Endothelial cell of umbilical vein (primary cell): Measurements from ENCODE around the gene KLHL13. TPM values are rescaled to one million over a fixed set of nuclear protein-coding genes. Genes with fewer than 3 reads are reported as not detected.

Experiments
- BruUV-seq: library from RNA; stranded (reverse); fragments of 400-500 nt; replicated peaks from 2 replicates; lab custom pipeline; 2021; lab: Mats Ljungman, UMichigan
- CTCF ChIA-PET: fragments of 300-600, 350-600 bp; sonication (Branson Sonifier 250); formaldehyde crosslinking; loops from one replicate; lab custom pipeline; 2021; ENCODE audit warnings: antibody characterized with exemption, inconsistent platforms; lab: Charles Lee
- POLR2A ChIA-PET: fragments of 300-600, 350-600 bp; sonication (Branson Sonifier 250); formaldehyde crosslinking; loops from one replicate; lab custom pipeline; 2021; ENCODE audit warnings: antibody characterized with exemption, inconsistent platforms; lab: Charles Lee
- DNase-seq: peaks from one replicate; pipeline ENCODE4 v3.0.0-alpha.2; 2011; ENCODE audit warnings: low read depth, low spot score
- FAIRE-seq: peaks from 2 replicates; lab custom pipeline; 2011; peaks lifted over from hg19 to GRCh38; lab: Jason Lieb, UNC
- H2AFZ ChIP-seq: 2 replicates; pipeline ENCODE4 v1.6.0; 2012; ENCODE audit warnings: low read depth, low read length, control low read depth, inconsistent platforms
- H3K27ac ChIP-seq: 2 replicates; pipeline ENCODE4 v1.5.1; 2011; ENCODE audit warnings: low read depth, mild to moderate bottlenecking, control low read depth, low read length, moderate library complexity; ENCODE audit not compliant: insufficient read depth
- H3K27me3 ChIP-seq, 2 experiments: 2 replicates each; pipeline versions ENCODE4 v1.6.0 to v1.6.1; 2011; ENCODE audit warnings: low read length in 2 of 2, mixed read lengths in 1 of 2; ENCODE audit not compliant: control insufficient read depth in 2 of 2, insufficient read depth in 2 of 2
- H3K36me3 ChIP-seq, 2 experiments: 2 replicates in 1 of 2; 3 replicates in 1 of 2; pipeline ENCODE4 v1.5.1; 2011; ENCODE audit warnings: low read length in 2 of 2, mild to moderate bottlenecking in 1 of 2, moderate library complexity in 1 of 2; ENCODE audit not compliant: control insufficient read depth in 2 of 2, insufficient read depth in 2 of 2; ENCODE audit errors: extremely low read depth in 1 of 2
- H3K4me1 ChIP-seq: 3 replicates; pipeline ENCODE4 v1.5.1; 2011; ENCODE audit warnings: mild to moderate bottlenecking, low read length; ENCODE audit not compliant: control insufficient read depth, insufficient read depth; ENCODE audit errors: extremely low read depth
- H3K4me2 ChIP-seq: 2 replicates; pipeline ENCODE4 v1.6.1; 2011; ENCODE audit warnings: low read length, control low read depth, mixed read lengths; ENCODE audit not compliant: insufficient read depth
- H3K4me3 ChIP-seq, 3 experiments: fragments of 200-600 bp in 1 of 3; sonication (generic), shearing (Covaris generic) in 1 of 3; replicated peaks in 1 of 3; 2 replicates each; pipeline ENCODE4 v1.5.1; 2011 to 2016; ENCODE audit warnings: control low read depth in 3 of 3, low read length in 3 of 3, mild to moderate bottlenecking in 2 of 3, inconsistent platforms in 1 of 3, low read depth in 1 of 3, moderate library complexity in 1 of 3; ENCODE audit not compliant: insufficient read depth in 1 of 3
- H3K79me2 ChIP-seq: 2 replicates; pipeline ENCODE4 v1.6.0; 2012; ENCODE audit warnings: low read length, inconsistent platforms; ENCODE audit not compliant: control insufficient read depth, insufficient read depth
- H3K9ac ChIP-seq: replicated peaks from 2 replicates; pipeline ENCODE3; 2011; ENCODE audit warnings: low read length, control low read depth; ENCODE audit not compliant: insufficient read depth; ENCODE audit errors: extremely low read depth
- H3K9me1 ChIP-seq: replicated peaks from 3 replicates; pipeline ENCODE4 v1.6.0; 2011; ENCODE audit warnings: mild to moderate bottlenecking, low read length; ENCODE audit not compliant: control insufficient read depth, insufficient read depth; ENCODE audit errors: extremely low read depth
- H3K9me3 ChIP-seq: replicated peaks from 2 replicates; pipeline ENCODE4 v1.5.1; 2012; ENCODE audit warnings: low read length, inconsistent platforms; ENCODE audit not compliant: control insufficient read depth, insufficient read depth
- H4K20me1 ChIP-seq: replicated peaks from 2 replicates; pipeline ENCODE3; 2011; ENCODE audit warnings: mild to moderate bottlenecking, low read length; ENCODE audit not compliant: control insufficient read depth, insufficient read depth; ENCODE audit errors: extremely low read depth
- EZH2 ChIP-seq: IDR thresholded peaks from 2 replicates; pipeline ENCODE4 v1.6.1; 2012; ENCODE audit warnings: borderline replicate concordance, low read depth, mild to moderate bottlenecking, moderate library complexity, low read length, inconsistent platforms; ENCODE audit not compliant: severe bottlenecking
- FOS ChIP-seq: IDR thresholded peaks from 2 replicates; pipeline ENCODE4 v1.6.1; 2011; ENCODE audit warnings: mild to moderate bottlenecking, low read length, moderate library complexity, borderline replicate concordance; ENCODE audit not compliant: insufficient read depth
- GATA2 ChIP-seq: IDR thresholded peaks from 2 replicates; pipeline ENCODE4 v1.7.0; 2011; ENCODE audit warnings: low read depth, mild to moderate bottlenecking, moderate library complexity, mixed read lengths, low read length; ENCODE audit not compliant: insufficient read length, insufficient read depth
- JUN ChIP-seq: IDR thresholded peaks from 2 replicates; pipeline ENCODE4 v1.6.1; 2011; ENCODE audit warnings: borderline replicate concordance, low read depth; ENCODE audit not compliant: insufficient read length, insufficient read depth
- MYC ChIP-seq: IDR thresholded peaks from one replicate; pipeline ENCODE4 v1.6.1; 2011; ENCODE audit warnings: mild to moderate bottlenecking, low read depth, low read length
- POLR2A ChIP-seq: IDR thresholded peaks from 2 replicates; pipeline ENCODE4 v1.6.1; 2012; ENCODE audit warnings: low read depth, mild to moderate bottlenecking, control low read depth, low read length
- POLR2AphosphoS5 ChIP-seq: IDR thresholded peaks from 2 replicates; pipeline ENCODE4 v1.6.1; 2012; ENCODE audit warnings: low read depth, mild to moderate bottlenecking, control low read depth, low read length, moderate library complexity; ENCODE audit not compliant: insufficient read depth
- dilution Hi-C: fragments of 300-500 bp; cut with MboI; formaldehyde crosslinking; loops from one replicate; pipeline ENCODE4 v1.15.0; 2019; ENCODE audit warnings: low sequenced_read_pairs; ENCODE audit not compliant: extremely low pct_ligation_motif_present
- intact Hi-C: fragments of 100-400 bp; cut with micrococcal nuclease; formaldehyde crosslinking; loops from one replicate; pipeline ENCODE4 v1.10.0; 2022
- polyA plus RNA-seq, 4 experiments: library from polyadenylated mRNA; depleted of rRNA in 3 of 4; stranded (reverse) in 3 of 4; unstranded in 1 of 4; fragments of >200 nt; gene quantifications; 2 replicates each; pipeline versions ENCODE4 v1.2.1 to v1.2.3, GENCODE V29; 2011 to 2012; ENCODE audit warnings: missing spikeins in 1 of 4
- total RNA-seq: library from RNA; stranded (reverse); gene quantifications from 2 replicates; pipeline ENCODE4 v1.2.3, GENCODE V29; 2021
- TF ChIP-seq, protein P1 (sequence below), 2 donors: IDR thresholded peaks; 1 replicate in 1 of 2; 2 replicates in 1 of 2; pipeline ENCODE4 v1.5.1; 2011; ENCODE audit warnings: low read length in 2 of 2, mild to moderate bottlenecking in 2 of 2, moderate library complexity in 2 of 2, control low read depth in 1 of 2, inconsistent platforms in 1 of 2, low read depth in 1 of 2; ENCODE audit not compliant: insufficient read depth in 1 of 2; ENCODE audit errors: extremely low read depth in 1 of 2
- TF ChIP-seq, protein P2 (sequence below): IDR thresholded peaks from 2 replicates; pipeline ENCODE4 v1.6.1; 2011; ENCODE audit not compliant: insufficient read depth, insufficient read length

Gene KLHL13
- total and polyA plus RNA-seq, 2 donors (not counting 3 experiments of a cell fraction or from before 2014, with no cell fraction given): 15.3 to 18.2 TPM

DNA sequence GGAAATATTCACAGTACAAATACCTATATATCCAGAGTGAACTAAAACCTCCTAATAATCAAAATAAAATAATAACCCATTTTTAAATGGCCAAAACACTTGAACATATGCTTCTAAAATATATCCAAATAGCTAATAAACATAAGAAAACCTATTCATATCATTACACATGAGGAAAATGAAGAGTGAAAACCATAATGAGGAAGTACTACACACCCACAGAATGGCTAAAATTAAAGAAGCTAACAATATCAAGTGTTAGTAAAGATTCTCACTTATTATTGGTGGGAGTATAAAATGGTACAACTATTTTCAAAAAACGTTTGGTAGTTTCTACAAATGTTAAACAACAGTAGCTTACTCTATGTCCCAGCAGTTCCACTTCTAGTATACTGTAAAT is 92.1 kb downstream of the KLHL13 start:
- dilution Hi-C loops: no loop called here
- CTCF ChIA-PET: no interaction called here

More for the DNA sequence above, 92.1 kb downstream of the KLHL13 start:
- Histone ChIP-seq H2AFZ (no peak overlapping the region), H3K9ac (no peak overlapping the region), H3K27me3 (no peaks in the 10 kb centered on the region), H3K79me2 (no peaks in the 10 kb centered on the region), H3K4me1 (no peaks in the 10 kb centered on the region), H3K4me3 (no peak overlapping the region), H3K4me2 (no peak overlapping the region), H3K36me3 (no peaks in the 10 kb centered on the region), H3K27ac (no peak overlapping the region), H3K9me1 (no peaks in the 10 kb centered on the region), H3K9me3 (no peaks in the 10 kb centered on the region), H4K20me1 (no peaks in the 10 kb centered on the region)
- DNase-seq (no peak), FAIRE-seq (no peak)
- BruUV-seq: no TSS peak
- intact Hi-C loops: no loop called here
- POLR2A ChIA-PET: no interaction called here
- TF ChIP-seq POLR2A: no peak
- TF ChIP-seq FOS: no peak
- TF ChIP-seq, protein P1, sequence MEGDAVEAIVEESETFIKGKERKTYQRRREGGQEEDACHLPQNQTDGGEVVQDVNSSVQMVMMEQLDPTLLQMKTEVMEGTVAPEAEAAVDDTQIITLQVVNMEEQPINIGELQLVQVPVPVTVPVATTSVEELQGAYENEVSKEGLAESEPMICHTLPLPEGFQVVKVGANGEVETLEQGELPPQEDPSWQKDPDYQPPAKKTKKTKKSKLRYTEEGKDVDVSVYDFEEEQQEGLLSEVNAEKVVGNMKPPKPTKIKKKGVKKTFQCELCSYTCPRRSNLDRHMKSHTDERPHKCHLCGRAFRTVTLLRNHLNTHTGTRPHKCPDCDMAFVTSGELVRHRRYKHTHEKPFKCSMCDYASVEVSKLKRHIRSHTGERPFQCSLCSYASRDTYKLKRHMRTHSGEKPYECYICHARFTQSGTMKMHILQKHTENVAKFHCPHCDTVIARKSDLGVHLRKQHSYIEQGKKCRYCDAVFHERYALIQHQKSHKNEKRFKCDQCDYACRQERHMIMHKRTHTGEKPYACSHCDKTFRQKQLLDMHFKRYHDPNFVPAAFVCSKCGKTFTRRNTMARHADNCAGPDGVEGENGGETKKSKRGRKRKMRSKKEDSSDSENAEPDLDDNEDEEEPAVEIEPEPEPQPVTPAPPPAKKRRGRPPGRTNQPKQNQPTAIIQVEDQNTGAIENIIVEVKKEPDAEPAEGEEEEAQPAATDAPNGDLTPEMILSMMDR (IDR thresholded peaks at IDR 0.05; ENCODE audit: extremely low read depth in 1 of 2, insufficient read depth in 1 of 2, low read depth in 1 of 2, low read length in 2 of 2): no peak
- no peak for TF ChIP-seq POLR2AphosphoS5
- no peak for TF ChIP-seq GATA2
- TF ChIP-seq MYC: no peak
- TF ChIP-seq JUN: no peak
- TF ChIP-seq EZH2: no peak
- TF ChIP-seq, protein P2, sequence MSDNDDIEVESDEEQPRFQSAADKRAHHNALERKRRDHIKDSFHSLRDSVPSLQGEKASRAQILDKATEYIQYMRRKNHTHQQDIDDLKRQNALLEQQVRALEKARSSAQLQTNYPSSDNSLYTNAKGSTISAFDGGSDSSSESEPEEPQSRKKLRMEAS: no peak
